ENCODE data around the gene PLAGL1. TPM values are rescaled to one million over a fixed set of nuclear protein-coding genes. Genes with fewer than 3 reads are reported as not detected.

The PLAGL1 gene
- total and polyA plus RNA-seq, 4 experiments from 2014 or later: 0.89 to 4.7 (median 2.7) TPM

DNA sequence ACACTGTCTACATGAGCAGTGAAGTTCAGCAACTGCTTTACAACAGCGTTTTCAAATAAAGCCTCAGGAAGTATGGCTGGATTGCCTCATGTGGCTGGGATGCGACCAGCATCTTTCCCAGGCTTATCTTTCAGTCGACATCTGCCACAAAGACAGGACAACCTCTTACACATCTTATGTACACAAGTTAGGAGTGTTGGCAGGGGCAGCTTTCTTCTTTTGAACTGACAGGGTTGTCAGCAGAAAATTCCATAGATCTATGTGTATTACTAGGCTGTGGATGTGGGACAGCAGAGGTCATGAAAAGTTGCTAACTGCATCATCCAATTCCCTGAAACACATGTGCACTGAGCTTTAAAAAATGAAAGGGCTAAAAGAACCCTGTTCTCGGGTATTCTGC, 48.1 kb downstream of the PLAGL1 start:
- Histone ChIP-seq H3K4me3 (ENCODE audit: low read length in 2 of 2) (no peak overlapping the region), H3K27me3 (ENCODE audit: insufficient read depth, low read length) (no peaks in the 10 kb centered on the region), H3K27ac (ENCODE audit: low read depth, low read length) (no peak overlapping the region), H3K4me1 (ENCODE audit: insufficient read depth, low read length) (no peaks in the 10 kb centered on the region), H3K9me3 (ENCODE audit: control insufficient read depth in 1 of 2, low read length in 2 of 2) (no peaks in the 10 kb centered on the region), H3K36me3 (ENCODE audit: insufficient read depth, low read length) (no peaks in the 10 kb centered on the region)
- H3K36me3 Mint-ChIP-seq: no peaks in the 10 kb centered on the region
- DNase-seq: no peak
- H3K9me3 Mint-ChIP-seq: no peaks in the 10 kb centered on the region
- H3K27ac Mint-ChIP-seq: no peak overlapping the region
- no peaks in the 10 kb centered on the region for H3K27me3 Mint-ChIP-seq
- POLR2A ChIA-PET (ENCODE audit: partially characterized antibody): no interaction called here
- CTCF ChIA-PET (ENCODE audit: partially characterized antibody): interaction anchor here (2.0 kb wide), 1 partner anchor 20 kb away, joined by 11 read pairs; no protein-coding TSS in a partner anchor
- no peak overlapping the region for H3K4me3 Mint-ChIP-seq
- H3K4me1 Mint-ChIP-seq: no peaks in the 10 kb centered on the region
- intact Hi-C loops (cut with micrococcal nuclease): no loop called here

DNA sequence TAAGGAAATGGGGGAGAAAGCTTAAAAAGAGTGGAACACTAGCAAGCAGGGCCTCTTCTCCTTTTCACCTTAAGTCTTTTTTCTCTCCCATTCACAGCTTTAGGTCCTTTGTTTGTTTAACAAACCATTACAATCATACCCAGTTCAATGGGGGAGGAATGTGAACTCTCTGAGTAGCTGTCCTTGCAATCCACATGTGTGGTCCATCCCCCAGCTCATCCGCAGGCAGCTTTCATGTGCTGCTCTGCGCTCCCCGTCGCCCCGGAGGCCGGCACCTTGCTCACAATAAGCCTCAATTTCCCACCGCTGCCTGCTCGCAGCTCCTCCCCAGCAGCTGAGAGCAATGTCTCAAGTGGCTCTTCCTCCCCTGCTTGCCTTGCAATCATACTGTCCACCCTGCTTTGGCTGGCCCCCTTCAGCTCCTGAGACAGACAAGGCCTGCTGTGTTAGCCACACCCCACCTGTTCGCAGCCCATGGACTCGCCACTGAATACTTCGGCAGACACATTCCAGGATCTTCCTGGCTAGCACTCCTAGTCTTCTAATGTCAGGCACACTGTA, 49.1 kb downstream of the PLAGL1 start:
- H3K4me1 Mint-ChIP-seq: no peaks in the 10 kb centered on the region

DNA sequence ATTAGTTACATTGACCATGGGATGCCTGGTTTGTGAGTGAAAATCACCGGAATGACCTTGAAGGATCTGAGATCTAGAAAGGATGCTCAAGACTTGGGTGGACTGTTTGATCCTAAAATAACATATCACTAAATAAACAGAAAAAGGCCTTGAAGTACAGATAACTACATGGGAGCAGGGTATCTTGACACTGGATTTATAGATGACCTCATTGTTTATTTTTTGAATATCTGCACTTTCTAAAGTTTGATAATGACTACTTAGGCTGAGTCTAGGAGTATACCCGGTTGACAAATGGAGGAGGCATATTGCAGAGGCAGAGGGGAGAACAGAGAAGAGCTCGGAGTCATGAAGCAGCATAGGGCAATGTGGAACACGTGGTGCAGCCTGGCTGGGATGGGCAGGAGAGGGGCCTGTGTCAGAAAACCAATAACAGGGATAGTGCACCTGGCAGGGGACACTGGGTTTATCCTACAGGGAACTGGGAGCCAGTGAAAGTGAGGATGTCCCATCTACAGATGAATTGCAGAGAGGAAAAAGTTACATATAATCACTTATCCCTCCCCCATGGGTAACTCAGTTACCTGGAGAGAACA, 50.3 kb downstream of the PLAGL1 start:
- no peak for DNase-seq
- Histone ChIP-seq H3K36me3 (ENCODE audit: insufficient read depth, low read length) (no peaks in the 10 kb centered on the region), H3K9me3 (ENCODE audit: control insufficient read depth in 1 of 2, low read length in 2 of 2) (no peaks in the 10 kb centered on the region), H3K4me3 (ENCODE audit: low read length in 2 of 2) (no peak overlapping the region), H3K27me3 (ENCODE audit: insufficient read depth, low read length) (no peaks in the 10 kb centered on the region), H3K27ac (ENCODE audit: low read depth, low read length) (no peak overlapping the region), H3K4me1 (ENCODE audit: insufficient read depth, low read length) (no peaks in the 10 kb centered on the region)
- peak overlapping the region in 1 of 7 donors; percentile 48 for H3K27ac Mint-ChIP-seq
- ChIA-PET POLR2A (ENCODE audit: partially characterized antibody) (no interaction called here), CTCF (ENCODE audit: partially characterized antibody) (interaction anchor here (1.9 kb wide), 1 partner anchor 13 kb away, joined by 10 read pairs; no protein-coding TSS in a partner anchor)
- H3K27me3 Mint-ChIP-seq: no peaks in the 10 kb centered on the region
- H3K9me3 Mint-ChIP-seq: no peaks in the 10 kb centered on the region
- no peaks in the 10 kb centered on the region for H3K4me1 Mint-ChIP-seq
- intact Hi-C loops (cut with micrococcal nuclease): no loop called here
- H3K36me3 Mint-ChIP-seq: no peaks in the 10 kb centered on the region
- H3K4me3 Mint-ChIP-seq: no peak overlapping the region

More for the DNA sequence above, 49.1 kb downstream of the PLAGL1 start:
- Histone ChIP-seq H3K27ac (ENCODE audit: low read depth, low read length) (no peak overlapping the region), H3K4me1 (ENCODE audit: insufficient read depth, low read length) (no peaks in the 10 kb centered on the region), H3K36me3 (ENCODE audit: insufficient read depth, low read length) (no peaks in the 10 kb centered on the region), H3K9me3 (ENCODE audit: control insufficient read depth in 1 of 2, low read length in 2 of 2) (no peaks in the 10 kb centered on the region), H3K4me3 (ENCODE audit: low read length in 2 of 2) (no peak overlapping the region), H3K27me3 (ENCODE audit: insufficient read depth, low read length) (no peaks in the 10 kb centered on the region)
- no peak for DNase-seq
- Mint-ChIP-seq H3K4me3 (no peak overlapping the region), H3K9me3 (no peaks in the 10 kb centered on the region), H3K36me3 (no peaks in the 10 kb centered on the region), H3K27ac (no peak overlapping the region), H3K27me3 (no peaks in the 10 kb centered on the region)
- intact Hi-C loops (cut with micrococcal nuclease): no loop called here
- ChIA-PET POLR2A (ENCODE audit: partially characterized antibody) (no interaction called here), CTCF (ENCODE audit: partially characterized antibody) (interaction anchor here (0.6 to 2.0 kb wide), 2 partner anchors 17 to 19 kb away, joined by 3 to 11 read pairs; no protein-coding TSS in a partner anchor)

DNA sequence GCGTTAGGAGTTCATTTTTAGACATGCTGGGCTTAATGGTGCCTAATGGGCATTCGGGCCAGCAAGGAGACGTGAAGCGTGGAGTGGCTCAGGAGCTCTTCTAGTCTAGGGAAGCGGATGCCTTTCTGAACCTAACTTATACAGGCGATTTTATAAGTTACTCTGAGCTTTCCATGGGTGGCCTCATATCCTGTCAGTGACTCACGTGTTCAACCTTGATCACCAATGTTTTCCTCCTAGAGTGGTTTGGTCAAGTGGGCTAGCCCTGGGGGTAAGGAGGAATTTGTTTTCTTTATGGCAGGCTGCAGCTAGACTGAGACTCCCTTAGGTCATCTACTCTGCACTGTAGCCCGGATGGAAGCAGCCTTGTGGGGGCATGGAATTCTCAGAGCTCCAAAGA, 52.1 kb downstream of the PLAGL1 start:
- Mint-ChIP-seq H3K9me3 (no peaks in the 10 kb centered on the region), H3K27ac (no peak overlapping the region), H3K4me3 (no peak overlapping the region), H3K27me3 (no peaks in the 10 kb centered on the region), H3K4me1 (no peaks in the 10 kb centered on the region), H3K36me3 (no peaks in the 10 kb centered on the region)
- no peak overlapping the region for H3K27ac ChIP-seq (ENCODE audit: low read depth, low read length)
- H3K4me3 ChIP-seq (ENCODE audit: low read length in 2 of 2): no peak overlapping the region
- H3K36me3 ChIP-seq (ENCODE audit: insufficient read depth, low read length): no peaks in the 10 kb centered on the region
- CTCF ChIA-PET (ENCODE audit: partially characterized antibody): interaction anchor here (0.7 to 1.9 kb wide), 4 partner anchors 12 to 16 kb away, joined by 3 to 10 read pairs (median 4); no protein-coding TSS in a partner anchor
- no peaks in the 10 kb centered on the region for H3K4me1 ChIP-seq (ENCODE audit: insufficient read depth, low read length)
- no peaks in the 10 kb centered on the region for H3K27me3 ChIP-seq (ENCODE audit: insufficient read depth, low read length)
- H3K9me3 ChIP-seq (ENCODE audit: control insufficient read depth in 1 of 2, low read length in 2 of 2): no peaks in the 10 kb centered on the region
- intact Hi-C loops (cut with micrococcal nuclease): no loop called here
- POLR2A ChIA-PET (ENCODE audit: partially characterized antibody): no interaction called here
- DNase-seq: no peak

DNA sequence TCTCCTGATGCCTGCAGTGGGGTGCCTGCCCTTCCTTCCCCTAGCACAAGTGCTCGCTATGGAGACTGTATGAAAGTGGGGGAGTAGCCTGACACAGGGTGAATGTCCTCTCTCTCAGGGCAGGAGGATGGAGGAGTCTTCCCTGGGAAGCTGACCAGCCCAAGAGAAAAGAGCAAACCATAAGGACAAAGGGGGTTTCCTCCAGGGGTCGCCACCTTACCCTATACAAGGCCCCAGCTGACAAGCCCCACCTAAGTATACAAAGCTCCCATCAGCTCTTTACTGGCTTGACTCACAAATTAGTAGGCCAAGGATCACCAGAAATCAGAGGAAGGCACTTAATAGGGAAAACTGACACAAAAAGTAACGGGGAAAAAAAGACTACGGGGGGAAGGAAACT, 54.1 kb downstream of the PLAGL1 start:
- no peak overlapping the region for H3K27ac ChIP-seq (ENCODE audit: low read depth, low read length)
- no peaks in the 10 kb centered on the region for H3K9me3 ChIP-seq (ENCODE audit: control insufficient read depth in 1 of 2, low read length in 2 of 2)
- H3K27ac Mint-ChIP-seq: no peak overlapping the region
- H3K9me3 Mint-ChIP-seq: no peaks in the 10 kb centered on the region
- H3K27me3 Mint-ChIP-seq: no peaks in the 10 kb centered on the region
- CTCF ChIA-PET (ENCODE audit: partially characterized antibody): interaction anchor here (1.4 to 1.9 kb wide), 3 partner anchors 12 to 378 kb away, joined by 4 to 8 read pairs (median 5); no protein-coding TSS in a partner anchor
- no peak overlapping the region for H3K4me3 Mint-ChIP-seq
- no peaks in the 10 kb centered on the region for H3K4me1 Mint-ChIP-seq
- no peak overlapping the region for H3K4me3 ChIP-seq (ENCODE audit: low read length in 2 of 2)
- intact Hi-C loops (cut with micrococcal nuclease): no loop called here
- POLR2A ChIA-PET (ENCODE audit: partially characterized antibody): no interaction called here
- no peaks in the 10 kb centered on the region for H3K36me3 ChIP-seq (ENCODE audit: insufficient read depth, low read length)
- DNase-seq: no peak
- H3K4me1 ChIP-seq (ENCODE audit: insufficient read depth, low read length): no peaks in the 10 kb centered on the region
- H3K36me3 Mint-ChIP-seq: no peaks in the 10 kb centered on the region
- no peaks in the 10 kb centered on the region for H3K27me3 ChIP-seq (ENCODE audit: insufficient read depth, low read length)

DNA sequence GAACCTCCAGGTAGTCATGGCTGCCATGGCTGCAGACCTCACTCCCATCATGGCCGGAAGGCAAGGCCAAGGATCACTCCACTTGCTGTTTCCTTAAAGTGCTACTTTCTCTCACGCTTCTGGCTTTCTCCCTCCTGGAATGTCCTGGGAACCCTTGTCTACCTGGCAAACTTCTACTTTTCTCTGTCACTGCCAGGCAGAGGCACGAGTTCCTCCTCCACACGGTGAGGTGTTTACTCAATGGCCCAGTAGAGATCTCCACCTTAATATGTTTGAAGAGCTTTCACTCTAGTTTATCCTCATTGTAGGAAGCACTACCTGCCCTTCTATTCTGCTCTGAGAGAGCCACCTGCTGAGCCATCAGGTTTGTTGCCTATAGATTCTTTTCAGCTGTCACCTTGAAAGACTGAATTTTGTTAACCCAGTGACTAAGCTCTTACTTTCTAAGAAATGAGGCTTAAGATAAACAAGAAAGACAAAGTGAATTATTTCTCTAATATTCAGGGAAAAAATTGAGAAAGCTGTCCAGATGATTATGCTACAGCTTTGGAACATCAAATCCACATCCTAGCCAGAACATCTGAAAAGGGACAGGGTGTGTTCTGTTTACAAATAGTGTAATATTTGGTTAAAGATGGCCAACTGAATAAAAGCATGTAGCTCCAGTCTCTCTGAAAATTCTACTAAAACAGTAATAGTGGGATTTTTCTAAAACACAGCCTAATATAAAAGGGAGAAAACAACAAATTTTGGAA, 54.9 kb downstream of the PLAGL1 start:
- Mint-ChIP-seq H3K27ac (no peak overlapping the region), H3K4me1 (no peaks in the 10 kb centered on the region), H3K36me3 (no peaks in the 10 kb centered on the region), H3K9me3 (no peaks in the 10 kb centered on the region), H3K4me3 (no peak overlapping the region), H3K27me3 (no peaks in the 10 kb centered on the region)
- intact Hi-C loops (cut with micrococcal nuclease): no loop called here
- DNase-seq: no peak
- no peak overlapping the region for H3K4me3 ChIP-seq (ENCODE audit: low read length in 2 of 2)
- no peaks in the 10 kb centered on the region for H3K4me1 ChIP-seq (ENCODE audit: insufficient read depth, low read length)
- no peak overlapping the region for H3K27ac ChIP-seq (ENCODE audit: low read depth, low read length)
- no peaks in the 10 kb centered on the region for H3K36me3 ChIP-seq (ENCODE audit: insufficient read depth, low read length)
- H3K9me3 ChIP-seq (ENCODE audit: control insufficient read depth in 1 of 2, low read length in 2 of 2): no peaks in the 10 kb centered on the region
- ChIA-PET CTCF (ENCODE audit: partially characterized antibody) (interaction anchor here (0.6 to 1.9 kb wide), 4 partner anchors 11 to 377 kb away, joined by 3 to 8 read pairs (median 4); no protein-coding TSS in a partner anchor), POLR2A (ENCODE audit: partially characterized antibody) (no interaction called here)
- no peaks in the 10 kb centered on the region for H3K27me3 ChIP-seq (ENCODE audit: insufficient read depth, low read length)

DNA sequence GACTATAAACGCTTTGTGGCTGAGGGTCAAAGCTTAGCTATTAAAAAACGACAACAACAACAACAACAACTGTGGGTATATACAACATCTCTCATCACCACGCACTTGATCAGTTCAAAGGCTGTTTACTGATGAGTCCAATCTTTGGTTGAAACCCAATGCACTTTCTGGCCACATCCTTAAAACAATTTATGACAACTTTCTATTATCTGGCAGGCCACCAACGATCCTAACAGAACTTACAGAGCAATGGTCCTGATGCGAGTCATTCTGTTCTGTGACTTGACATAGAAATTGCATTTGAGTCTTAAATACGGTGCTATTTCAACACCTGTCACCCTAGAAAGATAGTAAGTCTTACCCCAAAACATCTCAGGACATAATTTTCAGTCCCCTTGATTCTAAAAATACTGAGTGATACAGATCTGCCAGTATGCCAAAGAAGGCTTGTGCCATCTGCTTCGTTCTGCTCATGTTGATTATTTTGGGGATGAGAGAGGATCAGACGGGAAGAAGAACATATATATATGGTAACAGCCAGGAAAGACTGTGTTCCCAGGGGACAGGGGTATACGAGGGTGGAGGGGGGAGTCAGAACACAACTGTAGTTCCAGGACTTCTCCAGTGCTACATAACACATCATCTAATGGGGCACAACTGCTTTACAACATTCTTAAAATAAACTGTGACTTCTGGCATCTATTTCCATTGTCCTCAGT, 55.8 kb downstream of the PLAGL1 start:
- Mint-ChIP-seq H3K4me1 (no peaks in the 10 kb centered on the region), H3K4me3 (no peak overlapping the region), H3K27ac (no peak overlapping the region), H3K36me3 (peaks cover 0 to 3% of the 10 kb centered on the region in 2 donors), H3K9me3 (no peaks in the 10 kb centered on the region), H3K27me3 (no peaks in the 10 kb centered on the region)
- intact Hi-C loops (cut with micrococcal nuclease): no loop called here
- Histone ChIP-seq H3K9me3 (ENCODE audit: control insufficient read depth in 1 of 2, low read length in 2 of 2) (no peaks in the 10 kb centered on the region), H3K27ac (ENCODE audit: low read depth, low read length) (no peak overlapping the region), H3K27me3 (ENCODE audit: insufficient read depth, low read length) (no peaks in the 10 kb centered on the region), H3K4me3 (ENCODE audit: low read length in 2 of 2) (no peak overlapping the region), H3K36me3 (ENCODE audit: insufficient read depth, low read length) (no peaks in the 10 kb centered on the region), H3K4me1 (ENCODE audit: insufficient read depth, low read length) (no peaks in the 10 kb centered on the region)
- CTCF ChIA-PET (ENCODE audit: partially characterized antibody): interaction anchor here (1.6 kb wide), 1 partner anchor 10 kb away, joined by 4 read pairs; no protein-coding TSS in a partner anchor
- no peak for DNase-seq
- POLR2A ChIA-PET (ENCODE audit: partially characterized antibody): no interaction called here

All from CD4-positive, alpha-beta memory T cell (primary cell).